ENCODE results near the gene SMS.

- TF ChIP-seq CTCF (IDR thresholded peaks at IDR 0.05) (no peak), POLR2A (IDR thresholded peaks at IDR 0.05) (no peak), EP300 (IDR thresholded peaks at IDR 0.05) (no peak)
Observed at GRCh38 chrX:21912989-21913388, 27.5 kb upstream of the SMS start.
